ENCODE data around the gene LRP1B. TPM values are rescaled to one million over a fixed set of nuclear protein-coding genes. Genes with fewer than 3 reads are reported as not detected.

LRP1B gene
- total and polyA plus RNA-seq, 4 donors, result 0.01 to 0.84 (median 0.17) TPM

DNA sequence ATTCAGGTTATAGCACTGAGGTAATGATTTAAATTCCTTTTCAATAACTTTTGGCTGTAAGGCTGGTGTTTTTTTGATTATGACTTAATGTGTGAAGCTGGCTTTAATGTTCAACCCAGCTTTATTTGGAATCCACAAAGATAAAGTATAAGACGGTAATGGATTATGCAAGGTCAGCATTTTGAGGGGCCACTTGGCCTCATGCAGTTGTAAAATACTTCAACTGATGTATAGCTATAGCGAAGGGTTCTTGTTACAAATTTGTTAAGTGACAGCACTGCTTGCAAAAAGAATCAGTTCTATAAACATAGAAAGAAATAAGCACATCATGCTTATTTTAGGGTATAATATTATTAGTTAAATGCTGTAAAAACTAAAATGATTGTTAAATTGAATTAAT, 36.6 kb downstream of the LRP1B start:
- no peak overlapping the region for H3K27ac ChIP-seq (ENCODE audit: low read depth in 1 of 2, low read length in 2 of 2)
- no peak overlapping the region for H3K4me3 ChIP-seq (ENCODE audit: low read depth in 1 of 3, low read length in 3 of 3)
- TF ChIP-seq, protein P1, sequence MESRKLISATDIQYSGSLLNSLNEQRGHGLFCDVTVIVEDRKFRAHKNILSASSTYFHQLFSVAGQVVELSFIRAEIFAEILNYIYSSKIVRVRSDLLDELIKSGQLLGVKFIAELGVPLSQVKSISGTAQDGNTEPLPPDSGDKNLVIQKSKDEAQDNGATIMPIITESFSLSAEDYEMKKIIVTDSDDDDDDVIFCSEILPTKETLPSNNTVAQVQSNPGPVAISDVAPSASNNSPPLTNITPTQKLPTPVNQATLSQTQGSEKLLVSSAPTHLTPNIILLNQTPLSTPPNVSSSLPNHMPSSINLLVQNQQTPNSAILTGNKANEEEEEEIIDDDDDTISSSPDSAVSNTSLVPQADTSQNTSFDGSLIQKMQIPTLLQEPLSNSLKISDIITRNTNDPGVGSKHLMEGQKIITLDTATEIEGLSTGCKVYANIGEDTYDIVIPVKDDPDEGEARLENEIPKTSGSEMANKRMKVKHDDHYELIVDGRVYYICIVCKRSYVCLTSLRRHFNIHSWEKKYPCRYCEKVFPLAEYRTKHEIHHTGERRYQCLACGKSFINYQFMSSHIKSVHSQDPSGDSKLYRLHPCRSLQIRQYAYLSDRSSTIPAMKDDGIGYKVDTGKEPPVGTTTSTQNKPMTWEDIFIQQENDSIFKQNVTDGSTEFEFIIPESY (IDR thresholded peaks at IDR 0.05), result no peak
- no peak for TF ChIP-seq GABPA (IDR thresholded peaks at IDR 0.05 in 1 of 2, conservative IDR thresholded peaks at IDR 0.05 in 1 of 2)
- TF ChIP-seq FOXA1 (IDR thresholded peaks at IDR 0.05), result no peak
- TF ChIP-seq, protein P2, sequence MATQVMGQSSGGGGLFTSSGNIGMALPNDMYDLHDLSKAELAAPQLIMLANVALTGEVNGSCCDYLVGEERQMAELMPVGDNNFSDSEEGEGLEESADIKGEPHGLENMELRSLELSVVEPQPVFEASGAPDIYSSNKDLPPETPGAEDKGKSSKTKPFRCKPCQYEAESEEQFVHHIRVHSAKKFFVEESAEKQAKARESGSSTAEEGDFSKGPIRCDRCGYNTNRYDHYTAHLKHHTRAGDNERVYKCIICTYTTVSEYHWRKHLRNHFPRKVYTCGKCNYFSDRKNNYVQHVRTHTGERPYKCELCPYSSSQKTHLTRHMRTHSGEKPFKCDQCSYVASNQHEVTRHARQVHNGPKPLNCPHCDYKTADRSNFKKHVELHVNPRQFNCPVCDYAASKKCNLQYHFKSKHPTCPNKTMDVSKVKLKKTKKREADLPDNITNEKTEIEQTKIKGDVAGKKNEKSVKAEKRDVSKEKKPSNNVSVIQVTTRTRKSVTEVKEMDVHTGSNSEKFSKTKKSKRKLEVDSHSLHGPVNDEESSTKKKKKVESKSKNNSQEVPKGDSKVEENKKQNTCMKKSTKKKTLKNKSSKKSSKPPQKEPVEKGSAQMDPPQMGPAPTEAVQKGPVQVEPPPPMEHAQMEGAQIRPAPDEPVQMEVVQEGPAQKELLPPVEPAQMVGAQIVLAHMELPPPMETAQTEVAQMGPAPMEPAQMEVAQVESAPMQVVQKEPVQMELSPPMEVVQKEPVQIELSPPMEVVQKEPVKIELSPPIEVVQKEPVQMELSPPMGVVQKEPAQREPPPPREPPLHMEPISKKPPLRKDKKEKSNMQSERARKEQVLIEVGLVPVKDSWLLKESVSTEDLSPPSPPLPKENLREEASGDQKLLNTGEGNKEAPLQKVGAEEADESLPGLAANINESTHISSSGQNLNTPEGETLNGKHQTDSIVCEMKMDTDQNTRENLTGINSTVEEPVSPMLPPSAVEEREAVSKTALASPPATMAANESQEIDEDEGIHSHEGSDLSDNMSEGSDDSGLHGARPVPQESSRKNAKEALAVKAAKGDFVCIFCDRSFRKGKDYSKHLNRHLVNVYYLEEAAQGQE (IDR thresholded peaks at IDR 0.05), result no peak
- TF ChIP-seq FOXA2 (IDR thresholded peaks at IDR 0.05), result no peak
- TF ChIP-seq JUND (IDR thresholded peaks at IDR 0.05), result no peak
- TF ChIP-seq RAD21 (IDR thresholded peaks at IDR 0.05), result no peak
- TF ChIP-seq, protein P3, sequence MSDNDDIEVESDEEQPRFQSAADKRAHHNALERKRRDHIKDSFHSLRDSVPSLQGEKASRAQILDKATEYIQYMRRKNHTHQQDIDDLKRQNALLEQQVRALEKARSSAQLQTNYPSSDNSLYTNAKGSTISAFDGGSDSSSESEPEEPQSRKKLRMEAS (IDR thresholded peaks at IDR 0.05), result no peak
- no peak for TF ChIP-seq YY1 (IDR thresholded peaks at IDR 0.05)
- TF ChIP-seq EGR1 (IDR thresholded peaks at IDR 0.05; ENCODE audit: low read depth in 2 of 2), result no peak
- TF ChIP-seq HNF4A (conservative IDR thresholded peaks at IDR 0.05), result no peak
- TF ChIP-seq RXRA (IDR thresholded peaks at IDR 0.05), result no peak
- no peak for TF ChIP-seq NR2F2 (IDR thresholded peaks at IDR 0.05)
- no peak for TF ChIP-seq HNF4G (IDR thresholded peaks at IDR 0.05)
- TF ChIP-seq, protein P4, sequence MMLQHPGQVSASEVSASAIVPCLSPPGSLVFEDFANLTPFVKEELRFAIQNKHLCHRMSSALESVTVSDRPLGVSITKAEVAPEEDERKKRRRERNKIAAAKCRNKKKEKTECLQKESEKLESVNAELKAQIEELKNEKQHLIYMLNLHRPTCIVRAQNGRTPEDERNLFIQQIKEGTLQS (IDR thresholded peaks at IDR 0.05), result no peak
- TF ChIP-seq TAF1 (conservative IDR thresholded peaks at IDR 0.05), result no peak
- no peak for TF ChIP-seq SP1 (IDR thresholded peaks at IDR 0.05)
- TF ChIP-seq, protein P5, sequence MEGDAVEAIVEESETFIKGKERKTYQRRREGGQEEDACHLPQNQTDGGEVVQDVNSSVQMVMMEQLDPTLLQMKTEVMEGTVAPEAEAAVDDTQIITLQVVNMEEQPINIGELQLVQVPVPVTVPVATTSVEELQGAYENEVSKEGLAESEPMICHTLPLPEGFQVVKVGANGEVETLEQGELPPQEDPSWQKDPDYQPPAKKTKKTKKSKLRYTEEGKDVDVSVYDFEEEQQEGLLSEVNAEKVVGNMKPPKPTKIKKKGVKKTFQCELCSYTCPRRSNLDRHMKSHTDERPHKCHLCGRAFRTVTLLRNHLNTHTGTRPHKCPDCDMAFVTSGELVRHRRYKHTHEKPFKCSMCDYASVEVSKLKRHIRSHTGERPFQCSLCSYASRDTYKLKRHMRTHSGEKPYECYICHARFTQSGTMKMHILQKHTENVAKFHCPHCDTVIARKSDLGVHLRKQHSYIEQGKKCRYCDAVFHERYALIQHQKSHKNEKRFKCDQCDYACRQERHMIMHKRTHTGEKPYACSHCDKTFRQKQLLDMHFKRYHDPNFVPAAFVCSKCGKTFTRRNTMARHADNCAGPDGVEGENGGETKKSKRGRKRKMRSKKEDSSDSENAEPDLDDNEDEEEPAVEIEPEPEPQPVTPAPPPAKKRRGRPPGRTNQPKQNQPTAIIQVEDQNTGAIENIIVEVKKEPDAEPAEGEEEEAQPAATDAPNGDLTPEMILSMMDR (IDR thresholded peaks at IDR 0.05; ENCODE audit: low read depth, low read length, missing input control), result no peak
- no peaks in the 10 kb centered on the region for H3K4me1 ChIP-seq (ENCODE audit: control insufficient read depth in 4 of 4, insufficient read depth in 4 of 4, low read length in 3 of 4)
- DNase-seq (ENCODE audit: low spot score), result no peak
- no peak overlapping the region for H3K9ac ChIP-seq (ENCODE audit: low read depth in 1 of 2, low read length in 2 of 2)
- no peaks in the 10 kb centered on the region for H3K36me3 ChIP-seq (ENCODE audit: control insufficient read depth in 4 of 4, insufficient read depth in 3 of 4, low read depth in 1 of 4, low read length in 3 of 4)
- 82% methylated on average over 2 of the region's 2 CpGs for WGBS
- H3K9me3 ChIP-seq (ENCODE audit: control insufficient read depth in 4 of 4, low read length in 3 of 4), result no peaks in the 10 kb centered on the region
- no peaks in the 10 kb centered on the region for H3K27me3 ChIP-seq (ENCODE audit: control insufficient read depth in 4 of 4, insufficient read depth in 4 of 4, low read length in 3 of 4)
